HEK293 (cell line): ENCODE results near the gene NDUFS2.
A peak's percentile ranks its signal among the peaks of the same experiment; 100 is the strongest.

Experiments used
- CTCF ChIA-PET: fragments of 350-600 bp; formaldehyde crosslinking; extraction: SDS; loops from one replicate; lab custom pipeline; 2021; ENCODE audit warnings: antibody characterized with exemption; lab: Yijun Ruan, JAX
- POLR2A ChIA-PET: fragments of 300-600 bp; formaldehyde crosslinking; extraction: SDS; loops from one replicate; lab custom pipeline; 2020; ENCODE audit warnings: antibody characterized with exemption, inconsistent platforms; lab: Yijun Ruan, JAX
- H3K27ac ChIP-seq: fragments of 200-500 bp; sonication (Bioruptor generic); 2 replicates; pipeline ENCODE4 v1.5.1; 2014; ENCODE audit warnings: low read depth, low read length, control low read depth, inconsistent platforms; ENCODE audit errors: extremely low read depth
- H3K36me3 ChIP-seq, 2 experiments: fragments of 200-500 bp in 1 of 2; sonication (Bioruptor generic) in 1 of 2; 1 replicate in 1 of 2; 2 replicates in 1 of 2; pipeline ENCODE4 v1.5.1; 2014 to 2017; ENCODE audit warnings: inconsistent platforms in 2 of 2, low read length in 2 of 2; ENCODE audit not compliant: control insufficient read depth in 2 of 2, insufficient read depth in 1 of 2
- H3K4me1 ChIP-seq: fragments of 200-500 bp; sonication (Bioruptor generic); 2 replicates; pipeline ENCODE4 v1.5.1; 2014; ENCODE audit warnings: mild to moderate bottlenecking, low read length, inconsistent platforms; ENCODE audit not compliant: control insufficient read depth, insufficient read depth
- H3K4me3 ChIP-seq: 2 replicates; pipeline ENCODE4 v1.5.1; 2011; ENCODE audit warnings: low read depth, mild to moderate bottlenecking, control low read depth, low read length, moderate library complexity
- H3K9me3 ChIP-seq: fragments of 200-500 bp; sonication (Bioruptor generic); 2 replicates; pipeline ENCODE4 v1.5.1; 2014; ENCODE audit warnings: low read depth, low read length, inconsistent platforms; ENCODE audit not compliant: control insufficient read depth, insufficient read depth
- MZF1 ChIP-seq: fragments of 450-650 bp; formaldehyde crosslinking; IDR thresholded peaks from 2 replicates; pipeline ENCODE4 v1.5.1; 2017; ENCODE audit warnings: missing biosample characterization, missing genetic modification characterization, borderline replicate concordance
- OSR2 ChIP-seq: fragments of 450-650 bp; formaldehyde crosslinking; IDR thresholded peaks from 2 replicates; pipeline ENCODE4 v1.5.1; 2016; ENCODE audit warnings: missing biosample characterization, missing genetic modification characterization
- OVOL3 ChIP-seq: fragments of 450-650 bp; formaldehyde crosslinking; IDR thresholded peaks from 2 replicates; pipeline ENCODE4 v1.5.1; 2016; ENCODE audit warnings: missing biosample characterization, missing genetic modification characterization
- ZBTB1 ChIP-seq: fragments of 450-650 bp; formaldehyde crosslinking; IDR thresholded peaks from 2 replicates; pipeline ENCODE4 v1.5.1; 2016; ENCODE audit warnings: missing biosample characterization, missing genetic modification characterization
- ZBTB20 ChIP-seq: fragments of 450-650 bp; formaldehyde crosslinking; IDR thresholded peaks from 2 replicates; pipeline ENCODE4 v1.5.1; 2016; ENCODE audit warnings: missing biosample characterization, missing genetic modification characterization
- ZBTB48 ChIP-seq: fragments of 450-650 bp; formaldehyde crosslinking; IDR thresholded peaks from 2 replicates; pipeline ENCODE4 v1.5.1; 2016; ENCODE audit warnings: missing biosample characterization, missing genetic modification characterization
- ZFP3 ChIP-seq: fragments of 450-650 bp; formaldehyde crosslinking; IDR thresholded peaks from 2 replicates; pipeline ENCODE4 v1.5.1; 2016; ENCODE audit warnings: low read depth, missing biosample characterization, missing genetic modification characterization
- ZFP37 ChIP-seq: fragments of 450-650 bp; formaldehyde crosslinking; IDR thresholded peaks from 2 replicates; pipeline ENCODE4 v1.5.1; 2016; ENCODE audit warnings: missing biosample characterization, missing genetic modification characterization
- ZNF155 ChIP-seq: fragments of 450-650 bp; formaldehyde crosslinking; IDR thresholded peaks from 2 replicates; pipeline ENCODE4 v1.5.1; 2016; ENCODE audit warnings: missing biosample characterization, missing genetic modification characterization
- ZNF266 ChIP-seq: fragments of 450-650 bp; formaldehyde crosslinking; IDR thresholded peaks from 2 replicates; pipeline ENCODE4 v1.5.1; 2016; ENCODE audit warnings: missing biosample characterization, missing genetic modification characterization, low read depth
- ZNF292 ChIP-seq: fragments of 450-650 bp; formaldehyde crosslinking; IDR thresholded peaks from 2 replicates; pipeline ENCODE4 v1.5.1; 2016; ENCODE audit warnings: low read depth, missing biosample characterization, missing genetic modification characterization, borderline replicate concordance
- ZNF302 ChIP-seq: fragments of 450-650 bp; formaldehyde crosslinking; IDR thresholded peaks from 2 replicates; pipeline ENCODE4 v1.5.1; 2016; ENCODE audit warnings: missing biosample characterization, missing genetic modification characterization, low read depth
- ZNF354C ChIP-seq: fragments of 450-650 bp; formaldehyde crosslinking; IDR thresholded peaks from 2 replicates; pipeline ENCODE4 v1.5.1; 2016; ENCODE audit warnings: missing biosample characterization, missing genetic modification characterization, low read depth, borderline replicate concordance
- ZNF404 ChIP-seq: fragments of 450-650 bp; formaldehyde crosslinking; IDR thresholded peaks from 2 replicates; pipeline ENCODE4 v1.5.1; 2017; ENCODE audit warnings: missing biosample characterization, missing genetic modification characterization
- ZNF426 ChIP-seq: fragments of 450-650 bp; formaldehyde crosslinking; IDR thresholded peaks from 2 replicates; pipeline ENCODE4 v1.5.1; 2017; ENCODE audit warnings: missing biosample characterization, missing genetic modification characterization, mild to moderate bottlenecking, inconsistent platforms, moderate library complexity
- ZNF530 ChIP-seq: fragments of 450-650 bp; formaldehyde crosslinking; IDR thresholded peaks from 2 replicates; pipeline ENCODE4 v1.5.1; 2016; ENCODE audit warnings: low read depth, missing biosample characterization, missing genetic modification characterization
- ZNF548 ChIP-seq: fragments of 450-650 bp; formaldehyde crosslinking; IDR thresholded peaks from 2 replicates; pipeline ENCODE4 v1.5.1; 2016; ENCODE audit warnings: missing biosample characterization, missing genetic modification characterization
- ZNF561 ChIP-seq: fragments of 450-650 bp; IDR thresholded peaks from 2 replicates; pipeline ENCODE4 v1.5.1; 2018; ENCODE audit warnings: missing biosample characterization, missing genetic modification characterization, borderline replicate concordance
- ZNF585B ChIP-seq: fragments of 450-650 bp; formaldehyde crosslinking; IDR thresholded peaks from 2 replicates; pipeline ENCODE4 v1.5.1; 2016; ENCODE audit warnings: missing biosample characterization, missing genetic modification characterization
- ZNF600 ChIP-seq: fragments of 450-650 bp; formaldehyde crosslinking; IDR thresholded peaks from 2 replicates; pipeline ENCODE4 v1.5.1; 2016; ENCODE audit warnings: missing biosample characterization, missing genetic modification characterization
- ZNF670 ChIP-seq: fragments of 450-650 bp; formaldehyde crosslinking; IDR thresholded peaks from 2 replicates; pipeline ENCODE4 v1.5.1; 2016; ENCODE audit warnings: missing biosample characterization, missing genetic modification characterization, low read depth
- ZNF76 ChIP-seq: fragments of 450-650 bp; formaldehyde crosslinking; IDR thresholded peaks from 2 replicates; pipeline ENCODE4; 2016; ENCODE audit warnings: low read depth, missing biosample characterization, missing genetic modification characterization, borderline replicate concordance
- TF ChIP-seq, protein P1 (sequence below): sonication (generic); formaldehyde crosslinking; IDR thresholded peaks from 2 replicates; pipeline ENCODE4 v1.8.1; 2022; ENCODE audit warnings: mild to moderate bottlenecking, moderate library complexity, missing genetic modification reagents
- TF ChIP-seq, protein P2 (sequence below): fragments of 450-650 bp; formaldehyde crosslinking; IDR thresholded peaks from 2 replicates; pipeline ENCODE4 v1.5.1; 2016; ENCODE audit warnings: missing biosample characterization, missing genetic modification characterization, borderline replicate concordance
- TF ChIP-seq, protein P3 (sequence below): fragments of 450-650 bp; formaldehyde crosslinking; IDR thresholded peaks from 2 replicates; pipeline ENCODE4 v1.5.1; 2017; ENCODE audit warnings: missing biosample characterization, missing genetic modification characterization

NDUFS2 gene

DNA sequence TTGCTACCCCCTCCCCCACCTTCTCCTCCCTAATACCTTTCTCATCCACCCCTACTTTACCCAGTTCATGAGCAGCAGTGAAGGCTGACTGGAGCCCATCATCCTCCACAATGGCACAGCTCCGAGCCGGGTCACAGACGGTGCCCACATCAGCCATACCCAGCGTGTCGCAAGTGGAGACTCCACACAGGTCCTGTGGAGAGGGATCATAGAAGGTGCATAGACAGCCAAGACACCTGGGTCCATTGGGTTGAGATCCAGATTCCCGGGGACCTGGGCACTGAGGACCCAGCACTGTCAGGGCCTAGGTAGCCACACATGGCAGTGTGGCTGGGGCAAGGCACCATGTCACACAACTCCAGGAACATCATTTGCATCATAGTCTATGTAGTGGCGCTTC, 6.1 kb upstream of the NDUFS2 start:
- ChIA-PET CTCF (interaction anchor here (2.1 kb wide), 1 partner anchor 14 kb away, joined by 7 read pairs; no protein-coding TSS in a partner anchor), POLR2A (no interaction called here)
- TF ChIP-seq ZNF548 (no peak), ZNF561 (tag by site-specific recombination) (no peak), ZNF76 (tag by site-specific recombination) (no peak), ZBTB20 (tag by site-specific recombination) (no peak), ZNF670 (tag by site-specific recombination) (no peak), ZNF266 (tag by site-specific recombination) (no peak), ZNF354C (no peak), ZNF585B (tag by site-specific recombination) (no peak), ZNF404 (tag by site-specific recombination) (no peak), MZF1 (tag by site-specific recombination) (no peak), ZBTB1 (tag by site-specific recombination) (no peak), OSR2 (tag by site-specific recombination) (no peak), OVOL3 (no peak), ZFP3 (tag by site-specific recombination) (no peak), ZNF155 (tag by site-specific recombination) (no peak), ZNF530 (tag by site-specific recombination) (no peak), ZNF426 (tag by site-specific recombination) (no peak)
- TF ChIP-seq, protein P1, sequence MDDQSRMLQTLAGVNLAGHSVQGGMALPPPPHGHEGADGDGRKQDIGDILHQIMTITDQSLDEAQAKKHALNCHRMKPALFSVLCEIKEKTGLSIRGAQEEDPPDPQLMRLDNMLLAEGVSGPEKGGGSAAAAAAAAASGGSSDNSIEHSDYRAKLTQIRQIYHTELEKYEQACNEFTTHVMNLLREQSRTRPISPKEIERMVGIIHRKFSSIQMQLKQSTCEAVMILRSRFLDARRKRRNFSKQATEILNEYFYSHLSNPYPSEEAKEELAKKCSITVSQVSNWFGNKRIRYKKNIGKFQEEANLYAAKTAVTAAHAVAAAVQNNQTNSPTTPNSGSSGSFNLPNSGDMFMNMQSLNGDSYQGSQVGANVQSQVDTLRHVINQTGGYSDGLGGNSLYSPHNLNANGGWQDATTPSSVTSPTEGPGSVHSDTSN (CRISPR knock-in tag) = no peak
- TF ChIP-seq, protein P2, sequence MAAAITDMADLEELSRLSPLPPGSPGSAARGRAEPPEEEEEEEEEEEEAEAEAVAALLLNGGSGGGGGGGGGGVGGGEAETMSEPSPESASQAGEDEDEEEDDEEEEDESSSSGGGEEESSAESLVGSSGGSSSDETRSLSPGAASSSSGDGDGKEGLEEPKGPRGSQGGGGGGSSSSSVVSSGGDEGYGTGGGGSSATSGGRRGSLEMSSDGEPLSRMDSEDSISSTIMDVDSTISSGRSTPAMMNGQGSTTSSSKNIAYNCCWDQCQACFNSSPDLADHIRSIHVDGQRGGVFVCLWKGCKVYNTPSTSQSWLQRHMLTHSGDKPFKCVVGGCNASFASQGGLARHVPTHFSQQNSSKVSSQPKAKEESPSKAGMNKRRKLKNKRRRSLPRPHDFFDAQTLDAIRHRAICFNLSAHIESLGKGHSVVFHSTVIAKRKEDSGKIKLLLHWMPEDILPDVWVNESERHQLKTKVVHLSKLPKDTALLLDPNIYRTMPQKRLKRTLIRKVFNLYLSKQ (tag by site-specific recombination) = no peak
- Histone ChIP-seq H3K9me3 (no peaks in the 10 kb centered on the region), H3K36me3 (no peaks in the 10 kb centered on the region), H3K4me1 (0 out of 2 replicates have a peak, but pooled peaks cover 6% of the 10 kb centered on the region), H3K27ac (no peak overlapping the region), H3K4me3 (no peak overlapping the region)

DNA sequence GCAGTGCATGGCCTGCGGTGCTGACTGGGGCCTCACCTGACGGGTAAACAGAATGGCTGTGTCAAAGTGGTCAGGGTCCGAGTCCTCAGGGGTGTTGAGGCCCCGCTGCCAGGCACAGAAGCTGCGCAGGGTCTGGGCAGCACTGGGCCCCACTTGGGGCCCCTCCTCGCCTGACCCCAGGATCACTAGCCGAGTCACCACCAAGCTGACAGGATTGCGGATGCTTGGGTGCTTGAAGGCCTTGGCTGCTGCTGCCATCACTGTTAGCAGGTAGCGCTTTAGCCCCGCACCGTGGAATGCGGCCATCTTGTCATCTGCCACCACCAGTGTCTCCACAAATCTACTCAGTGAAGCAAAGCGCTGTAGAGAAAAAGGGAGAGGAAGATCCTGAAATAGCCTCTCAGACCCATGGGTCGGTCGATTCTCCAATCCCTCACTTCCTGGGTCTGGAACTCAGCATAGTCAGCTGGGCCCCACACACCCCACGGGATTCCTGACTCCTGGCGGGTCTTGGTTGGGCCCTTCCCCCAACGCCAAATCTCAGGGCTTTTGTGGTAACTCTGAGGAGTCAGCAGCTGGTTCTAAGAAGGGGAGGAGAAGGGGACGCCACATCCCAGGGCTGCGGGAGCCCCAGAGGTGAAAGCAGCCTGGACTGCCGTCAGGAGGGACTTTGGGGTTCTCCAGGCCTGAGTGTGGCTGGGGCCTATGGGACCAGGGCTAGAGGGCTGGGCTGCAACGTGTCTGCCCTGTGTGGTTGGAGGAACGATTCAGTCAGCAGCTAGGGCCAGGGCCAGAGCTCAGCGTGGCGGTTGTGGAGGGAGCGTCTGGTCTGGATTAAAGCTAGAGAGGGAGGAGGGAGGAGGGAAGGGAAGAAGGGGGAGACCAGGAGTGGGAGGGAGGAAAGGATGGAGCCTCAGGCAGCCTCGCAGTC, 5.4 kb upstream of the NDUFS2 start:
- ChIA-PET POLR2A (no interaction called here), CTCF (no interaction called here)
- peak; percentile 67; the same call in 1 of the 2 replicates for TF ChIP-seq ZNF600 (tag by site-specific recombination)
- TF ChIP-seq ZFP37 (tag by site-specific recombination) = no peak
- TF ChIP-seq ZNF292 (tag by site-specific recombination) = no peak
- TF ChIP-seq ZNF302 (tag by site-specific recombination) = no peak
- TF ChIP-seq, protein P3, sequence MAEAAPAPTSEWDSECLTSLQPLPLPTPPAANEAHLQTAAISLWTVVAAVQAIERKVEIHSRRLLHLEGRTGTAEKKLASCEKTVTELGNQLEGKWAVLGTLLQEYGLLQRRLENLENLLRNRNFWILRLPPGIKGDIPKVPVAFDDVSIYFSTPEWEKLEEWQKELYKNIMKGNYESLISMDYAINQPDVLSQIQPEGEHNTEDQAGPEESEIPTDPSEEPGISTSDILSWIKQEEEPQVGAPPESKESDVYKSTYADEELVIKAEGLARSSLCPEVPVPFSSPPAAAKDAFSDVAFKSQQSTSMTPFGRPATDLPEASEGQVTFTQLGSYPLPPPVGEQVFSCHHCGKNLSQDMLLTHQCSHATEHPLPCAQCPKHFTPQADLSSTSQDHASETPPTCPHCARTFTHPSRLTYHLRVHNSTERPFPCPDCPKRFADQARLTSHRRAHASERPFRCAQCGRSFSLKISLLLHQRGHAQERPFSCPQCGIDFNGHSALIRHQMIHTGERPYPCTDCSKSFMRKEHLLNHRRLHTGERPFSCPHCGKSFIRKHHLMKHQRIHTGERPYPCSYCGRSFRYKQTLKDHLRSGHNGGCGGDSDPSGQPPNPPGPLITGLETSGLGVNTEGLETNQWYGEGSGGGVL (tag by site-specific recombination) = 0 out of 2 replicates have a peak, but pooled peaks have one; percentile 31
- TF ChIP-seq ZBTB48 (tag by site-specific recombination) = 0 out of 2 replicates have a peak, but pooled peaks have one; percentile 12
- TF ChIP-seq, all 188 proteins: peak for 3
- H3K9me3 ChIP-seq = no peaks in the 10 kb centered on the region
- H3K4me3 ChIP-seq = no peak overlapping the region
- peaks cover 9% of the 10 kb centered on the region; the same call in 1 of the 2 replicates for H3K4me1 ChIP-seq
- no peaks in the 10 kb centered on the region for H3K36me3 ChIP-seq
- no peak overlapping the region for H3K27ac ChIP-seq
